KOPT-K1 (cell line): Measurements from ENCODE around the gene FOXA3.

Experiments
- H3K27ac ChIP-seq: fragments of 200-600 bp; sonication (generic); 2 replicates; pipeline ENCODE4 v1.5.1; 2016; ENCODE audit warnings: antibody characterized with exemption, mild to moderate bottlenecking, low read depth, low read length; ENCODE audit not compliant: poor library complexity, severe bottlenecking
- H3K36me3 ChIP-seq: fragments of 200-600 bp; sonication (generic); 2 replicates; pipeline ENCODE4 v1.5.1; 2017; ENCODE audit warnings: antibody characterized with exemption, mild to moderate bottlenecking, low read length, moderate library complexity; ENCODE audit not compliant: insufficient read depth
- H3K9me3 ChIP-seq: fragments of 200-600 bp; sonication (generic); 2 replicates; pipeline ENCODE4 v1.5.1; 2017; ENCODE audit warnings: antibody characterized with exemption, low read length, mild to moderate bottlenecking; ENCODE audit not compliant: insufficient read depth, poor library complexity, severe bottlenecking

Gene FOXA3

GRCh38 chr19:45876411-45877197 is 12.5 kb downstream of the FOXA3 start:
- no peaks in the 10 kb centered on the region for H3K9me3 ChIP-seq
- no peaks in the 10 kb centered on the region for H3K36me3 ChIP-seq
- no peak overlapping the region for H3K27ac ChIP-seq

- H3K9me3 ChIP-seq: no peaks in the 10 kb centered on the region
- no peak overlapping the region for H3K27ac ChIP-seq
- peaks cover 7% of the 10 kb centered on the region; the same call in 1 of the 2 replicates for H3K36me3 ChIP-seq
Measured at GRCh38 chr19:45878043-45878794, 14.1 kb downstream of the FOXA3 start.

GRCh38 chr19:45879055-45879454 is 14.9 kb downstream of the FOXA3 start:
- no peak overlapping the region for H3K27ac ChIP-seq
- no peaks in the 10 kb centered on the region for H3K9me3 ChIP-seq
- H3K36me3 ChIP-seq: peaks cover 12% of the 10 kb centered on the region

- Histone ChIP-seq H3K27ac (no peak overlapping the region), H3K36me3 (peaks cover 21% of the 10 kb centered on the region), H3K9me3 (no peaks in the 10 kb centered on the region)
Measured at GRCh38 chr19:45879971-45880370, 15.8 kb downstream of the FOXA3 start.

- H3K36me3 ChIP-seq: peaks cover 22% of the 10 kb centered on the region
- no peak overlapping the region for H3K27ac ChIP-seq
- H3K9me3 ChIP-seq: no peaks in the 10 kb centered on the region
Measured at GRCh38 chr19:45881082-45881908, 17.2 kb downstream of the FOXA3 start.

GRCh38 chr19:45881909-45882528 is 17.9 kb downstream of the FOXA3 start:
- Histone ChIP-seq H3K9me3 (no peaks in the 10 kb centered on the region), H3K36me3 (peaks cover 22% of the 10 kb centered on the region), H3K27ac (no peak overlapping the region)

GRCh38 chr19:45882652-45883585 is 18.8 kb downstream of the FOXA3 start:
- H3K9me3 ChIP-seq: no peaks in the 10 kb centered on the region
- peaks cover 22% of the 10 kb centered on the region for H3K36me3 ChIP-seq
- H3K27ac ChIP-seq: no peak overlapping the region

GRCh38 chr19:45883586-45883880 is 19.4 kb downstream of the FOXA3 start:
- Histone ChIP-seq H3K27ac (no peak overlapping the region), H3K9me3 (no peaks in the 10 kb centered on the region), H3K36me3 (peaks cover 22% of the 10 kb centered on the region)

- H3K36me3 ChIP-seq: peaks cover 22% of the 10 kb centered on the region
- H3K9me3 ChIP-seq: no peaks in the 10 kb centered on the region
- H3K27ac ChIP-seq: no peak overlapping the region
Measured at GRCh38 chr19:45883881-45884681, 20.0 kb downstream of the FOXA3 start.

- Histone ChIP-seq H3K27ac (peak overlapping the region; percentile 92), H3K9me3 (no peaks in the 10 kb centered on the region), H3K36me3 (peaks cover 22% of the 10 kb centered on the region)
Measured at GRCh38 chr19:45884682-45885555, 20.8 kb downstream of the FOXA3 start.

GRCh38 chr19:45885556-45886426 is 21.7 kb downstream of the FOXA3 start, which contains the start of gene IRF2BP1:
TSS of gene IRF2BP1 (minus strand) at chr19:45886141. CDS start at chr19:45885774, 367 bp downstream.
- Histone ChIP-seq H3K9me3 (no peaks in the 10 kb centered on the region), H3K27ac (peak within 1 kb of the TSS; percentile 92), H3K36me3 (peaks cover 22% of the 10 kb centered on the region)
